GM18502 (cell line): ENCODE measurements around the gene DTL.
A peak's percentile ranks its signal among the peaks of the same experiment; 100 is the strongest.
"Not testable (repeated sequence)": the region's sequence is repeated elsewhere in the genome, so short reads cannot be mapped to it uniquely, and the experiment has no call there.

Experiments
- ATAC-seq: cut with Tn5 transposase; IDR thresholded peaks from one replicate; pipeline ENCODE4 v1.9.1; 2021; ENCODE audit warnings: mild to moderate bottlenecking; ENCODE audit not compliant: unreplicated experiment, poor library complexity

Gene DTL, protein sequence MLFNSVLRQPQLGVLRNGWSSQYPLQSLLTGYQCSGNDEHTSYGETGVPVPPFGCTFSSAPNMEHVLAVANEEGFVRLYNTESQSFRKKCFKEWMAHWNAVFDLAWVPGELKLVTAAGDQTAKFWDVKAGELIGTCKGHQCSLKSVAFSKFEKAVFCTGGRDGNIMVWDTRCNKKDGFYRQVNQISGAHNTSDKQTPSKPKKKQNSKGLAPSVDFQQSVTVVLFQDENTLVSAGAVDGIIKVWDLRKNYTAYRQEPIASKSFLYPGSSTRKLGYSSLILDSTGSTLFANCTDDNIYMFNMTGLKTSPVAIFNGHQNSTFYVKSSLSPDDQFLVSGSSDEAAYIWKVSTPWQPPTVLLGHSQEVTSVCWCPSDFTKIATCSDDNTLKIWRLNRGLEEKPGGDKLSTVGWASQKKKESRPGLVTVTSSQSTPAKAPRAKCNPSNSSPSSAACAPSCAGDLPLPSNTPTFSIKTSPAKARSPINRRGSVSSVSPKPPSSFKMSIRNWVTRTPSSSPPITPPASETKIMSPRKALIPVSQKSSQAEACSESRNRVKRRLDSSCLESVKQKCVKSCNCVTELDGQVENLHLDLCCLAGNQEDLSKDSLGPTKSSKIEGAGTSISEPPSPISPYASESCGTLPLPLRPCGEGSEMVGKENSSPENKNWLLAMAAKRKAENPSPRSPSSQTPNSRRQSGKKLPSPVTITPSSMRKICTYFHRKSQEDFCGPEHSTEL

DNA sequence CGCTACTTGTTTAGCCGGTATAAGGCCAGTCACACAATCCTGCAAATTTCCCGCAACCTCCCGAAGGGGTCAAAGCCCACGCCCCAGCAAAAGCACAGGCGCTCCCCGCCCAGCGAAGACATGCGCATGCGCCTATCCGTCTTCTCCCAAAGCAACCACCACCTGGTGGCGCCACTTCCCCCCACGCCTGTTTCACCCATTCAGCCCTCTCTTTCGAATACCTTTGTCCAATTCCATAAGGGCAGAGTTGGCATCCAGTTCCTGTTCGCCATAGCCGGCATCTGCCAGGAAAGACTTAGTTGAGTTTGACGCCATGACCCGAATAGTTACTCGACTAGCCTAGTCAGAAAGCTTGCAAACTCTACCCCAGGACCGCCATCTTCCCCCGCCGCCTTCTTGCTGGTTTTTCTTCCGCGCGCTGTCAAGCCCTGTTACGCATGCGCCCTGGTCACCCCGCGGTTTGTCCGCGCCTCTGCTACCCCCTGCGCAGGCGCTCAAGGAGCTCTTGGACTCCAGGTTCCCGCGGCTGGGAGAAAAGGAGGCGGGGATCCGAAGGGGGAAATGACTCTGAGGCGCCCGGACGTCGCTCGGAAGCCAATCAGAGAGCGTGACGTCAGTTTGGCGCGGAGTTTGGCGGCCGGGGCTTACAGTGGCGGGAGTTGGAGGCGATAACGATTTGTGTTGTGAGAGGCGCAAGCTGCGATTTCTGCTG lies at the start of gene DTL, which contains the start of gene INTS7:
DTL (plus strand) TSS at position 626 of the 712 bp plus-strand sequence. CDS start 143 bp downstream, outside the sequence.
INTS7 (minus strand) TSS at position 435 of the 712 bp plus-strand sequence; CDS start at position 315, 120 bp downstream.
- ATAC-seq = peak; percentile 75

DNA sequence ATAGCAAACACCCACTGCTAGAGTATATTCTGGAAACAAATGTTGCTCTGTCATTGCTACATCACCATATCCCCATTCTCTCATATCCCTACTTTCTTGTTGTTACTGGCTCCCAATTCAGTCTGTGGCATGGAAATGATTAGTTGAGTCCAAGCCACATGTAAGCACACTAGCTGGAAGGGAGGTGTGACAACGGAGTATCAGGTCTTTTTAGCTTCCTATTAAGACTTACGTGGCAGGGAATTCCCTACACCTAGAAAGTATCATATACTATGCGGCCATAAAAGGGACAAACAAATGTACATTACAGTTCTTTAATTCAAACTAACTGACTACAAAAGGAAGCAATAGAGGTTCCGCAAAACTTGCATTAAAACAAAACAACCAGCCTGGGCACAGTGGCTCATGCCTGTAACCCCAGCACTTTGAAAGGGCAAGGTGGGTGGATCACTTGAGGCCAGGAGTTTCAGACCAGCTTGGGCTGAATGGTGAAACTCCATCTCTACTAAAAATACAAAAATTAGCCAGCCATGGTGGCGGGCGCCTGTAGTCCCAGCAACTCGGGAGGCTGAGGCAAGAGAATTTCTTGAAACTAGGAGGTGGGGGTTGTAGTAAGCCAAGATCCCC lies 48.8 kb upstream of the DTL start:
- ATAC-seq = no peak

DNA sequence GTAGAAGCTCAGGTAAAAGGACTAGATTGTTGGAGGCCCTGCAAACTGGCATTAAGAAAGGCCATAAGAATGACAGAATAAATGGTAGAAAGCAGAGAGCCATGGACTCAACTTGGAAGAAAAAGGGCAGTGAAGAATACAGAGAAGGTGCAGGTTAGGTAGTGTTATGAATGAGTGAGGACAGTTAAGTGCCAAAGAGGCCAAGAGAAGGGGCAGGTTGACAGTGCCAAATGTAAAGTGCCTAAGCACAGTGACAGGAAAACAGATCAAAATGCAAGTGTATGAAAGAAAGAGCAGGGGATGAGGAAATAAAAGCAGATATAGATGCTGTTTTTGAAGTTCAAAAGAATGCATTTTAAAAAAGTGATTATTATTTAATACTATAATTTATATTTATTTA lies 43.9 kb upstream of the DTL start:
- ATAC-seq = no peak

DNA sequence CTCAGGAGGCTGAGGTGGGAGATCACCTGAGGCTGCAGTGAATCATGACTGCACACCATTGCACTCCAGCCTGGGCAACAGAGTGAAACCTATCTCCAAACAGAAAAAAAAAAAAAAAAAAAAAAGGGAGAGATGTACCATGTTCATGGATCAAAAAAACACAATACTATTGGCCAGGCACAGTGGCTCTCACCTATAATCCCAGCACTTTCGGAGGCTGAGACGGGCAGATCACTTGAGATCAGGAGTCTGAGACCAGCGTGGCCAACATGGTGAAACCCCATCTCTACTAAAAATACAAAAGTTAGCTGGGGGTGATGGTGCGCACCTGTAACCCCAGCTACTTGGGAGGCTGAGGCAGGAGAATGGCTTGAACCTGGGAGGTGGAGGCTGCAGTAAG lies 38.1 kb upstream of the DTL start:
- not testable (repeated sequence) for ATAC-seq

DNA sequence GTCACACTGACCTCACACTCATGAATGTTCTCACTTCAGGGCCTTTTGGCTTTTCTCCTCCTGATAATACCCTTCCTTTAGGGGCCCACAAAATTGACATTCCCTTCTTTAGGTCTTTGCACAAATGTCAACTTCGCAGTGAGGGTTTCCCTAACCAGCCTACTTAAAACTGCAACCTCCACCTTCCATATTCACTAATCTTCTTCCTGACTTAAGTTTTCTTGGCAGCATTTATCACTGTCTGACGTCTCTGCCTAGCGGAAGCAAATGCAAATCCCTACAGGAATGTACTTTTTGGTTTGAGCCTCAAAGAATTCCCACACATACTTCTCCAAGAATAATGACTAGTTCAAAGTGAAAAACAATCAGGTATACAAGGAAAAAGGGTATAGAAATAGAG lies 33.0 kb upstream of the DTL start:
- ATAC-seq = no peak

DNA sequence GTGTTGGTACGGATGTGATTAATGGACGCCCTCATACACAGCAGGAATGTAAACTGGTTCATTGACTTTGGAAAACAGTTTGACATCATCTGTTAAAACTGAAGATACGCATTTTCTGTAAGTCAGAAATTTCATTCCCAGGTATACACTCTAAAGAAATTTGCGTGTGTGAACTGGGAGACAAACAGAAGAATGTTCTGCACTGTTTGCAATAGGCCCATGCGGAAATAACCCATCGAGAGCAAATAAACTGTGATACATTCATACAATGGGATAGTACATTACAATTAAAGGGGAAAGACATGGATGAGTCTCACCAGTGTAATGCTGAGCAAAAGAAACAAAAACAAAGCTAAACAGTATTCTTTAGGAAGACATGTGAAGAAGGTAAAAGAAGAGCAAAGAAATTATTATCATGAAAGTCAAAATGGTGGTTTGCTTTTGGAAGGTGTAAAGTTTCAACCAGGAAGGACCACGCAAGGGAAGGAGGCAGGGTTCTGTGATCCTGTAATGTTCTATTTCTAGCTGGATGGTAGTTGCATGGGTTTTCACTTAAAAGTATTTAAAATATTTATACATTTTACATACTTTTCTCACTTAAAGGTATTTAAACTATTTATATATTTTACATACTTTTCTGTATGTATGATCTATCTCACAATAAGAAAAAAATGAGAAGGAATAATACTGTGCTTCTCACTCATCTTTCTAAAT lies 30.5 kb upstream of the DTL start:
- ATAC-seq = no peak

DNA sequence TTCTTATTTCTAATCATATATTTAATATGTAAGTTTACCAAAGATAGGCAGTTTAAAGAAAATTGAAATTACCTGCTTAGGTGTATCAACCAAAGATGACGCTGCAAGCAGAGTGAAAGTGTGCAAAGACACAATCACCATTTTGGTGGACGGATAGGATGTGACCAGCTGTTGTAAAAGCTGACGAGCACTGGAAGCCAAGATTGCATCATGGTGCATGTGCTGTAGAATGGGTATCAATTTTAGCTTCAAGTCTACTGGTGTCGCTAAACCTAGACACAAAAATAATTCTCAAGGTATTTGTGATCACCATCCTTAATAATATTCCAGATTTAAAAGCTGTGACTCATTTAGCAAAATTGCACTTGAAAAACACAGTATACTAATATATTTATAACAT lies 28.4 kb upstream of the DTL start:
- ATAC-seq = no peak

DNA sequence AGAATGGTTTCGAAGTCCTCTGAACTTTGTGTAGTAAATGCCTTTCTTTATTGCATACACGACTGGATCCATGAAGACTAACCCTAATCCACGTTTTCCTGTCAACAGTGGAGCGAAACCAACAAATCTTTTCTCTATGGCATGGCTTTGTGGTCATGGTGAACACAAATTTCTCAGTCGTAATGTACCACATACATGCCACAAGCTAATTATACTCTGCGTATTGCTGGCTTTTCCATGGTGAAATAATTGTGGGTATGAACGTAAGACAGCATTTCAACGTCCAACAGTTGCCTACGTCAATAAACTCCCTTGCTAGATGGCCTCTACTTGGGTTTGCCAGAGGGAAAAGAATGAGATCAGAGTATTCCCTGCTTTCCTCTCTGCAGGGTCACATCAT lies 27.7 kb upstream of the DTL start:
- ATAC-seq = no peak

DNA sequence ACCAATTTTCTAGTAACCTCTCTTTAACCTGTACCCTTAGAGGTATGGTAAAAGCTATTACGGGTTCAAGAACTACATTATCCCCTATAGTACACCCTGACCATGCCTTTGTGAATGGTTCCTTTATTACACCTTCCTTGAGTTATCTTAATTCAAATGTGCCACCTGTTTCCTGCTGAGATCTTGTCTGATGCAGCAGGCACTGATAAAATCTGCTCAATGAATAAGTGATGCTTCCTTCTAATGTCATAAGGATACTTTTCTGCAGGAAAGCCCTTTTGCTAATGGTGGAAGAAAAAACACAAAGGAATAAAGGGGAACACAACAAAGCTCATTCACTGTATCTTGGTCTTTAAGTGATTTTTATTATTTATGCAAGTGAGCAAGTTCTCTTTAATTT lies 26.0 kb upstream of the DTL start:
- ATAC-seq = no peak

DNA sequence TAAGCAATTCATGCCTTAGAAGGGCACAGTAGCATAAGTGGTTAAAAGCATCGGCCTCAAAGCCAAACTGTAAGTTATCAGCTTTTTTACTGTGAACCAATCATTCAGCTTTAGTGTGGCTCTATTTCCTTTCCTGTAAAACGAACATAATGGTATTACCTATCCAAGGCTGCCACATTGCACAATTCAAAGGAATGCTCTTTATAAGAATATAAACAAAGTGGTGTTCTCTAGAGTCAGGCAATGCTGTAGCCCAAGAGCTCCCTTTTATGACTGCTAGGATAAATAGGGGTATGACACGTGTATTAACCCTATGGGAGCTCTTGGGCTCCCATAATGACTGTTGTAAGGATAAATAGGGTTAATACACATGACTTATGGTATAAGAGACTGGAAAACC lies 25.5 kb upstream of the DTL start:
- ATAC-seq = no peak

DNA sequence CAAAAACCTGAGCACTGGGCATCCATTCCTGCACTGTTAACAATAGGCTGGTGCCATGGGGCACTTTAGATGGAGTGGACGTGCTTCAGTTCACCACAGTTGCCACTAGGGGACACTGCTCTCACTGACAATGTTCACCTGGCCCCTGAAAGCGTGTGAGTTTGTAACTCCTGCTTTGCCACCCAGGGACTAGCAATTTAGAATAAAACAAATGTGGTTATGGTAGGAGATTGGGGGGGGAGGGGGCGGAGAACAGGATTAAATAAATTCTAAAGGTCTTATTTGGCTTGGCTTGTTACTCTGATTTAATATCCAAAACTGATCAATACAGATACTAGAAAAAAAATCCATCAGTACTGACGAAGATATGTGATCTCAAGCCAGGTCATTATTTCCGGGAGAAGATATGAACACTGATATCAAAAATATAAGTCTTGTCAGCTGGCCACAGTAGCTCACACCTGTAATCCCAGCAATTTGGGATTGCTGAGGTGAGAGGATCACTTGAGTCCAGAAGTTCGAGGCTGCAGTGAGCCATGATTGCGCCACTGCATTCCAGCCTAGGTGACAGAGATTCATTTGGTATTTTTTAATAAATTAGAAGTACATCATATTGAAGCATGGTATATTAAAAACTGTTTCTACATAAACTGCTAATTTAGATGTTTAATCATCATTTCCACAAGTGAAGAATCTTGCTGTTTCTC lies 23.4 kb upstream of the DTL start:
- peak; percentile 90 for ATAC-seq

DNA sequence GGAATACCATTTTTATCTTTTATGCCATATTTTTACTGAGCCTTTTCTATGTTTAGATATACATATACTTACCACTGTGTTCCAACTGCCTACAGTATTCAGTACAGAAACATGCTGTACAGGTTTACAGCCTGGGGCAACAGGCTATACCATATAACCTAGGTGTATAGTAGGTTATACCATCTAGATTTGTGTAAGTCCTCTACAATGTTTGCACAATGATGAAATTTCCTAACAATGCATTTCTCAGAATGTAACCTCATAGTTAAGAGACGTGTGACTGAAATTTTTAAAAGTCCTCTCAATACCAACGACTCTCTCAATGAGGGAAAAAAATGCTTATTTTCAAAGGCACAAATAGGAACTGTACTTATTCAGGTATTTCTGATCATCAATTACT lies 21.9 kb upstream of the DTL start:
- no peak for ATAC-seq

DNA sequence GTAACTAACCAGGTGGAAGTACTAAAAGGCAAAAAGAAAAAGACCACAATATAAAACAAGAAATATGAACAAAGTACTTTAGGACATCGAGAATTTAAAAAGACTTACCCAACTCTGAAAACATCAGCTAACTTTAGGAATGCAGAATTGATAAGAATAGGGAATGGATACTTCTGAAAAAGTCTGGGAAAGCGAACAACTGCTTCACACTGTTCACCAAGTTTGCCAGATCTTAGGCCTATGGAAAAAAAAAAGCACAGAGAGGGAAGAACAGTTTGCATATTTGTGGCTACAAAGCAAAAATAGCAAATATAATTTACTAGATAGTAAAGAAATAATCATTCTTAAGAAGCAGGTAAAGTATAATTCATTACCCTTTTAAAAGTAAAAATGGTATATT lies 14.6 kb upstream of the DTL start:
- no peak for ATAC-seq

DNA sequence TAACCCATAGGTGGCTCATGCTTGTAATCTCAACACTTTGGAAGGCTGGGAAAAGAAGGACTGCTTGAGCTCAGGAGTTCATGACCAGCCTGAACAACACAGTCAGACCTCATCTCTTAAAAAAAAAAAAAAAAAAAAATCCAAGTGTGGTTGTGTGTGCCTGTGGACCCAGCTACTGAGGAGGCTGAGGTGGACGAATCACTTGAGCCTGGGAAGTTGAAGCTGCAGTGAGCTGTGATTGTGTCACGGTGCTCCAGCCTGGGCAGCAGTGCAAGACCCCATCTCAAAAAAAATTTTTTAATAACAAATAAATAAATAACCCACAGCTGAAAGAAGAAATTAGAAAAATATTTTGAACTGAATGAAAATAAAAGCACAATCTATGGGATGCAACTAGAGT lies 14.0 kb upstream of the DTL start:
- ATAC-seq = no peak

DNA sequence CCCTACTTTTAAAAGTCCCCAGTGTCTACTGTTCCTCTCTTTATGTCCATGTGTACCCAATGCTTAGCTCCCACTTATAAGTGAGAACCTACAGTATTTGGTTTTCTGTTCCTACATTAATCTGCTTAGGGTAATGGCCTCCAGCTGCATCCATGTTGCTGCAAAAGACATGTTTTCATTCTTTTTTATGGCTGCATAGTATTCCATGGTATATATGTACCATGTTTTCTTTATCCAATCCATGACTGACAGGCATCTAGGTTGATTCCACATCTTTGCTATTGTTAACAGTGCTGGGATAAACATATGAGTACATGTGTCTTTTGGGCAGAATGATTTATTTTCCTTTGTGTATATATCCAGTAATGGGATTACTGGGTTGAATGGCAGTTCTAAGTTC lies 12.6 kb upstream of the DTL start:
- ATAC-seq = not testable (repeated sequence)

DNA sequence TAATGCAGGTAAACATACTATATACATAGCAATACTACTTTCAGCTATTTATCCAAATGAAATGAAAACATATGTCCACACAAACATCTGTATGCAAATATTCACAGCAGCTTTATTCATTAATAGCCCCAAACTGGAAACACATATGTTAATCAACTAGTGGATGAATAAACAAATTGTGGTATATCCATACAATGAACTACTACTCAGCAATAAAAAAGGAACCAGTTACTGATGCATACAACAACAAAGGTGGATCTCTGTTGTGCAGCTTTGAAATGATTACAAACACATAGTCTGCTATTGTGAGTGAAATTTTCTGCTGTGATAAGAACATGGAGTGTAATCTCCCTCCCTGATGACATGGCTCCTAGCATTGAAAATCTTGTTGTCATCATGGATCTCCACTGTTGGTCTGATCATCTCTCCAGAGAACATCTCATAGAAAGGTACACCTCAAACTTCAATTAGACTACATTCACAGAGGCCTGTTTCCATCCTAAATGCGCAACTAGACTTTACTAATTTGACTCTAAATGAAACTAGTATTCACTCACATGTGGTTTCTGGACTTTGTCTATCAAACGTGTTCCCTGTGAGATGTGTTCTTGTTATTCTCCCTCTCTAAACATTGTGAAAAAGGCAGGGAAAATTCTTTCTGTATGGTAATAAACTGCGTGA lies 10.9 kb upstream of the DTL start:
- no peak for ATAC-seq

DNA sequence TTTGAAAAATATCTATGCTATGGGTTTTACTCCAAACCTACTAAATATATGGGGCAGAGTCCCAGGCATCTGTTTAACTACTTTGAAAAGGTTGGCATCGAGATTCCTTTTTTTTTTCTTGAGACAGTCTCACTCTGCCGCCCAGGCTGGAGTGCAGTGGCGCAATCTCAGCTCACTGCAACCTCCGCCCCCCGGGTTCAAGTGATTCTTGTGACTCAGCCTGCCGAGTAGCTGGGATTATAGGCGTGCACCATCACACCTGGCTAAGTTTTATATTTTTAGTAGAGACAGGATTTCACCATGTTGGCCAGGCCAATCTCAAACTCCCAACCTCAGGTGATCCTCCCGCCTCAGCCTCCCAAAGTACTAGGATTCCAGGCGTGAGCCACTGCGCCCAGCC lies 7.8 kb upstream of the DTL start:
- not testable (repeated sequence) for ATAC-seq

DNA sequence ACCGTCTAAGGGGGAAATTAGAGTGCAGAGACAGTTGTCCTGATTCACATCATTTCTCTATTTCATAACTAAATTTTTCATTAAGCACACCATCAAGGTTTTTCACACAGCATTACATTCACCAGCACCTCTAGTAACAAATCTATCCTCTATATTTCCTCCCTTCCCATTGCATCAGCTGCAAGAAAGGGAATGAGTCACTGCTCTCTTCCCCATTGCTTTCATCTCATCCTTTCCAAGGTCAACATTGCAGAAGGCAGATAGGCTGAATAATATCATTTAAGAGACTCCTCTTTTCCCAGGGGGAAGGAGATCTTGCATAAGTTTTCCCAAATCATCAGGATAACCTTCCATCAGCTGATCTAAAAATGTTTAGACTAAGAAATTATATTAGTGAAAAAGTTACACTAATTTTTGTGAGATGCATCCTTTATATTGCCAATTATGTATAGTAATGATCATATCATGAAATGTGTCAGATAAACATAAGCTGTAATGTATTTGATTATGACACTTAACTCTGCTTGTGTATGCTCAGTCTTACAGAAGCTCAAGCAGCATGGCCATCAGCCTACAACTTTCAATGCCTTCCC lies 4.5 kb upstream of the DTL start:
- no peak for ATAC-seq
